WTC11 (cell line): Measurements from ENCODE around the gene PRXL2C. TPM values are rescaled to one million over a fixed set of nuclear protein-coding genes. Genes with fewer than 3 reads are reported as not detected.
A peak's percentile ranks its signal among the peaks of the same experiment; 100 is the strongest.
"Not testable (repeated sequence)": the region's sequence is repeated elsewhere in the genome, so short reads cannot be mapped to it uniquely, and the experiment has no call there.

Source experiments
- ATAC-seq: fragments of 200-7000 bp; cut with Tn5 transposase; 2 replicates; pipeline ENCODE4 v1.10.0; 2021; ENCODE audit warnings: mild to moderate bottlenecking, moderate library complexity
- CTCF ChIA-PET: fragments of 300-600 bp; sonication (Branson Sonifier 250); formaldehyde crosslinking; loops from one replicate; lab custom pipeline; 2021; ENCODE audit warnings: antibody characterized with exemption; lab: Charles Lee
- POLR2A ChIA-PET: fragments of 350-600 bp; sonication (Branson Sonifier 250); formaldehyde crosslinking; loops from one replicate; lab custom pipeline; 2021; ENCODE audit warnings: antibody characterized with exemption; lab: Charles Lee
- DNase-seq: peaks from one replicate; pipeline ENCODE4 v3.0.0; 2021; ENCODE audit warnings: low spot score
- H3K27ac Mint-ChIP-seq: 2 replicates; pipeline ENCODE4 v1.8.0; 2021; ENCODE audit warnings: mixed read lengths
- H3K27me3 Mint-ChIP-seq: 2 replicates; pipeline ENCODE4 v1.8.0; 2021; ENCODE audit warnings: low read depth, mild to moderate bottlenecking, moderate library complexity, mixed read lengths
- H3K36me3 Mint-ChIP-seq: 2 replicates; pipeline ENCODE4 v1.8.0; 2021; ENCODE audit warnings: mixed read lengths
- H3K4me1 Mint-ChIP-seq: 2 replicates; pipeline ENCODE4 v1.8.0; 2022; ENCODE audit warnings: mixed read lengths
- H3K4me3 Mint-ChIP-seq: 2 replicates; pipeline ENCODE4 v1.8.0; 2021; ENCODE audit warnings: mild to moderate bottlenecking, moderate library complexity, mixed read lengths
- H3K9me3 Mint-ChIP-seq: 2 replicates; pipeline ENCODE4 v1.8.0; 2021; ENCODE audit warnings: mixed read lengths
- CREB1 ChIP-seq: sonication (generic); formaldehyde crosslinking; IDR thresholded peaks from 2 replicates; pipeline ENCODE4 v1.8.0; 2023; ENCODE audit warnings: mild to moderate bottlenecking, missing genetic modification reagents
- E2F4 ChIP-seq: sonication (generic); formaldehyde crosslinking; IDR thresholded peaks from 2 replicates; pipeline ENCODE4 v1.8.1; 2022; ENCODE audit warnings: low read depth, mild to moderate bottlenecking, moderate library complexity, missing genetic modification reagents, borderline replicate concordance
- ESRRA ChIP-seq: sonication (generic); formaldehyde crosslinking; IDR thresholded peaks from 2 replicates; pipeline ENCODE4 v1.8.1; 2022; ENCODE audit warnings: mild to moderate bottlenecking, missing genetic modification reagents, borderline replicate concordance
- GABPB1 ChIP-seq: sonication (generic); formaldehyde crosslinking; IDR thresholded peaks from 2 replicates; pipeline ENCODE4 v1.8.1; 2023; ENCODE audit warnings: mild to moderate bottlenecking, missing genetic modification reagents
- MXD4 ChIP-seq: fragments of 250-450 bp; sonication (Bioruptor Pico); IDR thresholded peaks from 2 replicates; pipeline ENCODE4 v1.8.0; 2021; ENCODE audit warnings: mild to moderate bottlenecking, moderate library complexity, borderline replicate concordance
- NR1H2 ChIP-seq: sonication (generic); formaldehyde crosslinking; IDR thresholded peaks from 2 replicates; pipeline ENCODE4 v1.9.0; 2021; ENCODE audit warnings: mild to moderate bottlenecking, moderate library complexity, missing genetic modification reagents
- PREB ChIP-seq: sonication (generic); formaldehyde crosslinking; IDR thresholded peaks from 2 replicates; pipeline ENCODE4 v1.8.1; 2022; ENCODE audit warnings: mild to moderate bottlenecking, missing genetic modification reagents, moderate library complexity, borderline replicate concordance
- SMAD3 ChIP-seq: sonication (generic); formaldehyde crosslinking; IDR thresholded peaks from 2 replicates; pipeline ENCODE4 v1.8.0; 2022; ENCODE audit warnings: missing genetic modification reagents, mild to moderate bottlenecking, borderline replicate concordance
- SOX15 ChIP-seq: fragments of 250-450 bp; sonication (Bioruptor Pico); IDR thresholded peaks from 2 replicates; pipeline ENCODE4 v1.9.0; 2021; ENCODE audit warnings: mild to moderate bottlenecking
- TCF7 ChIP-seq: sonication (generic); formaldehyde crosslinking; IDR thresholded peaks from 2 replicates; pipeline ENCODE4 v1.8.0; 2022; ENCODE audit warnings: mild to moderate bottlenecking, low read depth, missing genetic modification reagents, moderate library complexity
- USF1 ChIP-seq: sonication (generic); formaldehyde crosslinking; IDR thresholded peaks from 2 replicates; pipeline ENCODE4 v1.8.0; 2022; ENCODE audit warnings: mild to moderate bottlenecking, missing genetic modification reagents
- ZNF263 ChIP-seq: sonication (generic); formaldehyde crosslinking; IDR thresholded peaks from 2 replicates; pipeline ENCODE4 v1.8.1; 2022; ENCODE audit warnings: low read depth, mild to moderate bottlenecking, moderate library complexity, missing genetic modification reagents
- ZNF317 ChIP-seq: sonication (generic); formaldehyde crosslinking; IDR thresholded peaks from 2 replicates; pipeline ENCODE4 v1.8.1; 2023; ENCODE audit warnings: low read depth, mild to moderate bottlenecking, moderate library complexity, missing genetic modification reagents, borderline replicate concordance
- ZNF671 ChIP-seq: fragments of 250-450 bp; sonication (Bioruptor Pico); IDR thresholded peaks from 2 replicates; pipeline ENCODE4 v1.8.0; 2021; ENCODE audit warnings: mild to moderate bottlenecking
- total RNA-seq: library from RNA; stranded (reverse); gene quantifications from 3 replicates; pipeline ENCODE4 v1.2.3, GENCODE V29; 2021
- TF ChIP-seq, protein P1 (sequence below): sonication (generic); formaldehyde crosslinking; IDR thresholded peaks from 2 replicates; pipeline ENCODE4 v1.8.0; 2022; ENCODE audit warnings: mild to moderate bottlenecking, missing genetic modification reagents
- TF ChIP-seq, protein P2 (sequence below): sonication (generic); formaldehyde crosslinking; IDR thresholded peaks from 2 replicates; pipeline ENCODE4 v1.8.1; 2022; ENCODE audit warnings: missing genetic modification reagents, borderline replicate concordance

The PRXL2C gene
- total RNA-seq, 1 experiment from 2014 or later, result 7.5 TPM

DNA sequence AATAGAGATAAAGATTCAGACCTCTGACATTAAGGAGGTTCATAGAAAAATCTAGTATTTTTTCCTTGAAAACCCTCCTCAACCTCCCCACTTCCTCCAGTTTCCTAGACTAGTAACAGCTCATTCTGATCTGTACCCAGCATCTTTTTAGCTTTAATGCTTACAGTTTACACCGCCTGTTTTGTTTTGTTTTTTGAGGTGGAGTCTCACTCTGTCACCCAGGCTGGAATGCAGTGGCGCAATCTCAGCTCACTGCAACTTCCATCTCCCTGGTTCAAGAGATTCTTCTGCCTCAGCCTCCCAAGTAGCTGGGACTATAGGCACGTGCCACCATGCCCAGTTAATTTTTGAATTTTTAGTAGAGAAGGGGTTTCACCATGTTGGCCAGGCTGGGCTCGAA, 40.5 kb downstream of the PRXL2C start:
- ATAC-seq, DNase-seq, H3K9me3 Mint-ChIP-seq, CTCF ChIA-PET, H3K36me3 Mint-ChIP-seq, POLR2A ChIA-PET, H3K4me3 Mint-ChIP-seq: not testable (repeated sequence)
- H3K27me3 Mint-ChIP-seq, result peaks cover 10% of the 10 kb centered on the region
- H3K4me1 Mint-ChIP-seq, result peaks cover 68% of the 10 kb centered on the region
- 0 out of 2 replicates have a peak overlapping the region, but pooled peaks have one; percentile 65 for H3K27ac Mint-ChIP-seq

DNA sequence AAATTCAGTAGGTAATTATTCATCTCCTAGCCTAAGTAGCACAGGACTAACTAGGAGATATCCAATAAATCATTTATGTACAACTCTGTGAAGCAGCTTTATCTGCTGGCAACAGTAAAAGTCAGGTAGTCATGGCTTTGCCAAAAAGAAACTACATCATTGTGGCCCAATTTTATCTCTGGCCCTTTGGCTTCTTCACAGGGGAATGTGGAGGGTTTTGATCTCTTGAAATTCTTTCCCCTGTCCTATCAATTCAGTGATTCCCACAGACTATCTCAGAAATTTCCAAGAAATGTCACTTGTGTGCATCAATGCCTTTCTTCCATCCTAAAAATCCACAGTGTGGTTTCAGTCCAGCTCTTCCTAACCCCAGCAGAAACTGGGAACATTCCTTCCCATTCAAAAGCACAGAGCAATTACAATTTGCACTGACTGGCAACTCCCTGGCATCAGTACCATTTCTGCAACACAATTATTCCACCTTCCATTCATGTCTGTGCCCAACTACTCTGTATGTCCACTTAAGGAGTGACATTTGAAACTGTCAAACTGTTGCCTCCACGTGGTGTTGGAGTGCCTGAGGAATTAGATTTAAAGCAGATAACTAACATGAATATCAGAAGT, 42.0 kb downstream of the PRXL2C start:
- no peak for ATAC-seq
- H3K4me3 Mint-ChIP-seq, result peak overlapping the region; percentile 10; the same call in 1 of the 2 replicates
- no peaks in the 10 kb centered on the region for H3K36me3 Mint-ChIP-seq
- H3K27me3 Mint-ChIP-seq, result peaks cover 6% of the 10 kb centered on the region
- POLR2A ChIA-PET, result no interaction called here
- peak overlapping the region; percentile 11 for H3K27ac Mint-ChIP-seq
- TF ChIP-seq, protein P1, sequence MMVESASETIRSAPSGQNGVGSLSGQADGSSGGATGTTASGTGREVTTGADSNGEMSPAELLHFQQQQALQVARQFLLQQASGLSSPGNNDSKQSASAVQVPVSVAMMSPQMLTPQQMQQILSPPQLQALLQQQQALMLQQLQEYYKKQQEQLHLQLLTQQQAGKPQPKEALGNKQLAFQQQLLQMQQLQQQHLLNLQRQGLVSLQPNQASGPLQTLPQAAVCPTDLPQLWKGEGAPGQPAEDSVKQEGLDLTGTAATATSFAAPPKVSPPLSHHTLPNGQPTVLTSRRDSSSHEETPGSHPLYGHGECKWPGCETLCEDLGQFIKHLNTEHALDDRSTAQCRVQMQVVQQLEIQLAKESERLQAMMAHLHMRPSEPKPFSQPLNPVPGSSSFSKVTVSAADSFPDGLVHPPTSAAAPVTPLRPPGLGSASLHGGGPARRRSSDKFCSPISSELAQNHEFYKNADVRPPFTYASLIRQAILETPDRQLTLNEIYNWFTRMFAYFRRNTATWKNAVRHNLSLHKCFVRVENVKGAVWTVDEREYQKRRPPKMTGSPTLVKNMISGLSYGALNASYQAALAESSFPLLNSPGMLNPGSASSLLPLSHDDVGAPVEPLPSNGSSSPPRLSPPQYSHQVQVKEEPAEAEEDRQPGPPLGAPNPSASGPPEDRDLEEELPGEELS (CRISPR knock-in tag), result no peak
- TF ChIP-seq SMAD3, result no peak
- no peak for TF ChIP-seq ESRRA (CRISPR knock-in tag)
- no peak for TF ChIP-seq ZNF317 (CRISPR knock-in tag)
- no peak for TF ChIP-seq TCF7 (CRISPR knock-in tag)
- TF ChIP-seq ZNF671 (CRISPR knock-in tag), result no peak
- TF ChIP-seq SOX15 (CRISPR knock-in tag), result no peak
- TF ChIP-seq E2F4 (CRISPR knock-in tag), result no peak
- TF ChIP-seq USF1 (CRISPR knock-in tag), result no peak
- TF ChIP-seq, protein P2, sequence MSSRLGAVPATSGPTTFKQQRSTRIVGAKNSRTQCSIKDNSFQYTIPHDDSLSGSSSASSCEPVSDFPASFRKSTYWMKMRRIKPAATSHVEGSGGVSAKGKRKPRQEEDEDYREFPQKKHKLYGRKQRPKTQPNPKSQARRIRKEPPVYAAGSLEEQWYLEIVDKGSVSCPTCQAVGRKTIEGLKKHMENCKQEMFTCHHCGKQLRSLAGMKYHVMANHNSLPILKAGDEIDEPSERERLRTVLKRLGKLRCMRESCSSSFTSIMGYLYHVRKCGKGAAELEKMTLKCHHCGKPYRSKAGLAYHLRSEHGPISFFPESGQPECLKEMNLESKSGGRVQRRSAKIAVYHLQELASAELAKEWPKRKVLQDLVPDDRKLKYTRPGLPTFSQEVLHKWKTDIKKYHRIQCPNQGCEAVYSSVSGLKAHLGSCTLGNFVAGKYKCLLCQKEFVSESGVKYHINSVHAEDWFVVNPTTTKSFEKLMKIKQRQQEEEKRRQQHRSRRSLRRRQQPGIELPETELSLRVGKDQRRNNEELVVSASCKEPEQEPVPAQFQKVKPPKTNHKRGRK (CRISPR knock-in tag), result no peak
- TF ChIP-seq MXD4, result no peak
- no peak for TF ChIP-seq CREB1
- no peak for TF ChIP-seq ZNF263 (CRISPR knock-in tag)
- no peak for TF ChIP-seq NR1H2 (CRISPR knock-in tag)
- peaks cover 66% of the 10 kb centered on the region for H3K4me1 Mint-ChIP-seq
- CTCF ChIA-PET, result interaction anchor here (1.0 kb wide), 1 partner anchor 171 kb away, joined by 5 read pairs; no protein-coding TSS in a partner anchor
- H3K9me3 Mint-ChIP-seq, result no peaks in the 10 kb centered on the region
- DNase-seq, result no peak

DNA sequence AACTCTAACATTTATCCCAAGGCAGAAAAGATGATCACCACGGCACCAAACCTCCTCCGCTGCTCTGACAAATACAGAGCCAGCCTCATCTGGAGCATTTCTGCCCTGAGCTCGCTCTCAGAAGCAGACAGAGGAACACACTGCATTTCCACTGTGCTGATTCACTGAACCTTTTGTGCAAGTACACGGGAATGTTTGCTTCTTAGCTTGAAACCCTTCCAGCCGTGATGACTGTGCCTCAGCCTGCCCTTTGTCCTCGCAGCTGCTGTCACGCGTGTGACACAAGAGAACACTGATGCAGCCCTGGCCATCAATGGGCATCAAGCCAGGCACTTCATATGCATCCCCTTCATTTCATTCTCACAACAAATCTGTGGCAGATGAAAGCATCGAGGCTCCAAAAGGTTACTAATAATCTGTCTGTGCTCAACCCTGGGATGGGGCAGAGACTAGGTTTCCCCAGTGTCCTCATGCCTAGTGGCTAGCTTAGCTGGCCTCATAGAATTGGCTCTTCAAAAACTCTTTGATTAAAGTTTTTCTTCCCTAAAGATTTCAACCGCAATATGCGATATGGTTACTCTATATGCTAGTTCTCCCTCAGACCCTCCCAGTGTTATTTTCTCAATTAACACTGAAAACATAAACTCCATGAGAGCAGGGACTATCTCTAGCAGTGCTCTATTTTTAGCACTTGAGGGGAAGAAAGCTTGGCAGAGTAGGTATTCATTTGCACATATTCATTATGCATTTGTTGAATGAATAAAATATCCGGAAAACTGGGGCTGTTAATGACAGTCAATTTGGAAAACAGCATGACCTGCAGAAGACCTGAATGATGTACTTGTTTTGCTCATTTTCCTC, 42.8 kb downstream of the PRXL2C start:
- peak; percentile 67 for ATAC-seq
- Mint-ChIP-seq H3K36me3 (no peaks in the 10 kb centered on the region), H3K27me3 (no peaks in the 10 kb centered on the region; the same call in 1 of the 2 replicates)
- POLR2A ChIA-PET, result no interaction called here
- no peak for DNase-seq
- TF ChIP-seq GABPB1 (CRISPR knock-in tag), result peak; percentile 31; the same call in 1 of the 2 replicates
- TF ChIP-seq PREB (CRISPR knock-in tag), result no peak
- TF ChIP-seq, all 79 proteins: peak for 1
- H3K27ac Mint-ChIP-seq, result peak overlapping the region; percentile 87
- H3K4me1 Mint-ChIP-seq, result peaks cover 64% of the 10 kb centered on the region
- CTCF ChIA-PET, result interaction anchor here (1.0 kb wide), 1 partner anchor 170 kb away, joined by 5 read pairs; no protein-coding TSS in a partner anchor
- H3K9me3 Mint-ChIP-seq, result no peaks in the 10 kb centered on the region
- H3K4me3 Mint-ChIP-seq, result peak overlapping the region; percentile 10
